ENCODE data around the gene ASL. TPM values are rescaled to one million over a fixed set of nuclear protein-coding genes. Genes with fewer than 3 reads are reported as not detected.

The ASL gene
- total and polyA plus RNA-seq, 9 of the 15 experiments (the other 6 are each of a cell fraction or from before 2014, with no cell fraction given): 2.6 to 67.0 (median 33.3) TPM

GRCh38 chr7:66075590-66076461 is at the start of gene ASL (continued):
- TF ChIP-seq ARID4B (CRISPR knock-in tag; IDR thresholded peaks at IDR 0.05) (peak; percentile 91), ZNF785 (CRISPR knock-in tag; IDR thresholded peaks at IDR 0.05) (no peak), EWSR1 (IDR thresholded peaks at IDR 0.05; ENCODE audit: borderline replicate concordance, low read depth, partially characterized antibody) (no peak), NELFE (IDR thresholded peaks at IDR 0.05; ENCODE audit: insufficient read depth, insufficient read length) (no peak), YBX1 (IDR thresholded peaks at IDR 0.05) (no peak), GTF2F1 (IDR thresholded peaks at IDR 0.05; ENCODE audit: low read depth, low read length) (no peak), ZBTB12 (CRISPR knock-in tag; IDR thresholded peaks at IDR 0.05) (0 out of 2 replicates have a peak, but pooled peaks have one; percentile 40), ATF4 (CRISPR knock-in tag; IDR thresholded peaks at IDR 0.05) (no peak), SP2 (IDR thresholded peaks at IDR 0.05; ENCODE audit: extremely low read depth, low read depth, low read length, poor library complexity, severe bottlenecking) (peak; percentile 64), UBTF (IDR thresholded peaks at IDR 0.05; ENCODE audit: borderline replicate concordance in 1 of 2, low read depth in 2 of 2, low read length in 2 of 2) (peak; percentile 10 to 81; a peak in 2 of 4 replicates), PTRF (tag; IDR thresholded peaks at IDR 0.05) (no peak), MYBL2 (IDR thresholded peaks at IDR 0.05; ENCODE audit: low read depth) (no peak), MYBL2 (CRISPR knock-in tag; IDR thresholded peaks at IDR 0.05; ENCODE audit: borderline replicate concordance) (no peak), CEBPB (tag; IDR thresholded peaks at IDR 0.05) (no peak), SIN3A (IDR thresholded peaks at IDR 0.05; ENCODE audit: borderline replicate concordance in 2 of 2, control insufficient read depth in 1 of 2, low read depth in 2 of 2, low read length in 2 of 2) (peak; percentile 67 to 96; a peak in 2 of 4 replicates), ELK3 (CRISPR knock-in tag; IDR thresholded peaks at IDR 0.05) (no peak)

Data from K562 (cell line).